Measurements from ENCODE around the gene HRH3.

Gene HRH3

GRCh38 chr20:62182469-62183425 is 37.3 kb downstream of the HRH3 start, which contains the start of gene MTG2 (continued):
- peak; percentile 76; the same call in 1 of the 2 replicates for TF ChIP-seq PATZ1 (tag by site-specific recombination; IDR thresholded peaks at IDR 0.05)
- no peak for TF ChIP-seq ZNF362 (tag by site-specific recombination; IDR thresholded peaks at IDR 0.05)
- peak; percentile 51 for TF ChIP-seq KLF1 (tag by site-specific recombination; IDR thresholded peaks at IDR 0.05)
- no peak; the same call in 1 of the 2 replicates for TF ChIP-seq YY1 (tag by site-specific recombination; IDR thresholded peaks at IDR 0.05)
- TF ChIP-seq ZNF548 (tag by site-specific recombination; IDR thresholded peaks at IDR 0.05), result no peak
- no peak for TF ChIP-seq ZNF292 (tag by site-specific recombination; IDR thresholded peaks at IDR 0.05; ENCODE audit: borderline replicate concordance, low read depth)
- no peak for TF ChIP-seq ZNF311 (tag by site-specific recombination; IDR thresholded peaks at IDR 0.05; ENCODE audit: borderline replicate concordance)
- no peak for TF ChIP-seq ZSCAN5A (tag by site-specific recombination; IDR thresholded peaks at IDR 0.05)
- TF ChIP-seq ZNF549 (tag by site-specific recombination; IDR thresholded peaks at IDR 0.05), result no peak
- no peak for TF ChIP-seq ZNF571 (tag by site-specific recombination; IDR thresholded peaks at IDR 0.05)
- no peak for TF ChIP-seq REPIN1 (tag by site-specific recombination; IDR thresholded peaks at IDR 0.05; ENCODE audit: low read depth)

DNA sequence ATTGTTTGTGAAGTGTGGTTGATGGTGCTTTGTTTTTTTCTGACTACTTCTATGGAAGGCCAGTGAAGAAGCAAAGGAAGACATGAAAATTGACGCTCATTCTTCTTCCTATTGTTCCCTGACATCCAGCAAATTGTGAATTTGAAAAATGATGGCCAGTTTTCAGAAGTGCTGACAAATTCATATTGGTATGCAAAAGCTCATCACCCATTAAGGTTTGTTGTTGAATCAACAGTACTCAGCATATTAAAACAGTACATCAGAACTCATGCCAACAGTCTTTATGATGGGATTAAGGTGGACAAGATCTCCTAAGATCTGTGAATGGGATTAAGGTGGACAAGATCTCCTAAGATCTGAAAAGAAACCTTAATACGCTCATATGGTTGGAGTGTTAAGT is 38.3 kb downstream of the HRH3 start:
- Histone ChIP-seq H3K27ac (ENCODE audit: extremely low read depth, low read depth, low read length) (no peak overlapping the region), H3K36me3 (ENCODE audit: control insufficient read depth in 2 of 2, insufficient read depth in 1 of 2, low read length in 2 of 2) (peaks cover 0 to 12% of the 10 kb centered on the region in 2 experiments; a peak in 2 of 3 replicates), H3K9me3 (ENCODE audit: control insufficient read depth, insufficient read depth, low read depth, low read length) (no peaks in the 10 kb centered on the region), H3K4me1 (ENCODE audit: control insufficient read depth, insufficient read depth, low read length) (no peaks in the 10 kb centered on the region), H3K4me3 (ENCODE audit: low read depth, low read length) (peak overlapping the region; percentile 72)
- ChIA-PET CTCF (no interaction called here), POLR2A (no interaction called here)
- TF ChIP-seq ZNF140 (tag by site-specific recombination; IDR thresholded peaks at IDR 0.05) (no peak), ZBTB44 (tag by site-specific recombination; IDR thresholded peaks at IDR 0.05) (no peak), ZNF473 (tag by site-specific recombination; IDR thresholded peaks at IDR 0.05) (no peak), KLF10 (tag by site-specific recombination; IDR thresholded peaks at IDR 0.05) (no peak), GFI1B (tag by site-specific recombination; IDR thresholded peaks at IDR 0.05) (no peak), ZNF266 (tag by site-specific recombination; IDR thresholded peaks at IDR 0.05; ENCODE audit: low read depth) (no peak), ZNF175 (tag by site-specific recombination; IDR thresholded peaks at IDR 0.05) (no peak), HOXD13 (CRISPR knock-in tag; IDR thresholded peaks at IDR 0.05; ENCODE audit: borderline replicate concordance) (no peak), SETDB1 (IDR thresholded peaks at IDR 0.05; ENCODE audit: insufficient read length, low read length) (no peak), ZSCAN23 (tag by site-specific recombination; IDR thresholded peaks at IDR 0.05) (no peak), ZFP69B (tag by site-specific recombination; IDR thresholded peaks at IDR 0.05) (no peak), GLIS1 (tag by site-specific recombination; IDR thresholded peaks at IDR 0.05) (no peak), KLF9 (tag by site-specific recombination; IDR thresholded peaks at IDR 0.05; ENCODE audit: low read depth) (no peak), ZNF324 (tag by site-specific recombination; IDR thresholded peaks at IDR 0.05) (no peak), ZSCAN16 (tag by site-specific recombination; IDR thresholded peaks at IDR 0.05) (no peak), ZNF623 (tag by site-specific recombination; IDR thresholded peaks at IDR 0.05) (no peak)
- TF ChIP-seq, protein P1, sequence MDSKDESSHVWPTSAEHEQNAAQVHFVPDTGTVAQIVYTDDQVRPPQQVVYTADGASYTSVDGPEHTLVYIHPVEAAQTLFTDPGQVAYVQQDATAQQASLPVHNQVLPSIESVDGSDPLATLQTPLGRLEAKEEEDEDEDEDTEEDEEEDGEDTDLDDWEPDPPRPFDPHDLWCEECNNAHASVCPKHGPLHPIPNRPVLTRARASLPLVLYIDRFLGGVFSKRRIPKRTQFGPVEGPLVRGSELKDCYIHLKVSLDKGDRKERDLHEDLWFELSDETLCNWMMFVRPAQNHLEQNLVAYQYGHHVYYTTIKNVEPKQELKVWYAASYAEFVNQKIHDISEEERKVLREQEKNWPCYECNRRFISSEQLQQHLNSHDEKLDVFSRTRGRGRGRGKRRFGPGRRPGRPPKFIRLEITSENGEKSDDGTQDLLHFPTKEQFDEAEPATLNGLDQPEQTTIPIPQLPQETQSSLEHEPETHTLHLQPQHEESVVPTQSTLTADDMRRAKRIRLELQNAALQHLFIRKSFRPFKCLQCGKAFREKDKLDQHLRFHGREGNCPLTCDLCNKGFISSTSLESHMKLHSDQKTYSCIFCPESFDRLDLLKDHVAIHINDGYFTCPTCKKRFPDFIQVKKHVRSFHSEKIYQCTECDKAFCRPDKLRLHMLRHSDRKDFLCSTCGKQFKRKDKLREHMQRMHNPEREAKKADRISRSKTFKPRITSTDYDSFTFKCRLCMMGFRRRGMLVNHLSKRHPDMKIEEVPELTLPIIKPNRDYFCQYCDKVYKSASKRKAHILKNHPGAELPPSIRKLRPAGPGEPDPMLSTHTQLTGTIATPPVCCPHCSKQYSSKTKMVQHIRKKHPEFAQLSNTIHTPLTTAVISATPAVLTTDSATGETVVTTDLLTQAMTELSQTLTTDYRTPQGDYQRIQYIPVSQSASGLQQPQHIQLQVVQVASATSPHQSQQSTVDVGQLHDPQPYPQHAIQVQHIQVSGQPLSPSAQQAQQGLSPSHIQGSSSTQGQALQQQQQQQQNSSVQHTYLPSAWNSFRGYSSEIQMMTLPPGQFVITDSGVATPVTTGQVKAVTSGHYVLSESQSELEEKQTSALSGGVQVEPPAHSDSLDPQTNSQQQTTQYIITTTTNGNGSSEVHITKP (tag by site-specific recombination; IDR thresholded peaks at IDR 0.05), result no peak

Data from HEK293 (cell line).